Stimulated activated CD4-positive, alpha-beta T cell treated with anti-CD3 and anti-CD28 coated beads, Interleukin-15, amount 100 ng/mL, for 24 hours (primary cell): ENCODE data around the gene GSG1L.

Source experiments
- DNase-seq: peaks from one replicate; pipeline ENCODE4 v3.0.0-alpha.2; 2020

Gene GSG1L

DNA sequence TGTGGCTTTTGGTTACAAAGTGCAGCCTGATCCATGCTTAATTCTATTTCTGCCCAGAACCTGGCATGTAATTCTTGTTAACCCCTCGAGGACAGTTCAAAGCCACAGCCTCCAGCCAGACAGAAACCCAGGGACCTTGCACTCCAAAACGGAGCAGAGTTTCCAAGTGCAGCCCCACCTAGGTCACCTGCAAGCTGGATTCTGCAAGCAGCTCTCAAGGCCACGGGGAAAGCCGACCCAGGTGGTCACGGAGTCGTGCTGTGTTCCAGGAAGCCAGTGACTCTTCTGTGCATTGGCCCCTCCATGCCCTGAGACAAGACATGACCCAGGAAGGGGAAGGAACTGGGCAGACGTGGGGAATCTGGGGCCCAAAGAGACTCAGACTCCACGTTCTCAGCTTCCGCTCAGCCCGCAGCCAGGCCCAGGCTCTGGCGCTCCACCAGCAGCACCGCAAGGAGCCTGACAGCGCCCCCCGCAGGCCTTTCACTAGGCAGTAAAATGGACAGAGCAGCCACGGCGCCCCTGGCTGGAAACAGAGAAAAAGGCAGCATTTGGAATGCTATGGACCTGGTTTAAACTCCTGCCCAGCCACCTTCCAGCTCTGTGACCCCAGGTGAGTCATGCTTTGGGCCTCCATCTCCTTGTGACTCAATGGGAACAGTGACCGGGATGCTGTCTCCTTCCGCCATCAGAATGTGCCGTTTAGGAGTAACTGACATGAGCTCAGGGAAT is 27.3 kb upstream of the GSG1L start:
- DNase-seq: no peak

DNA sequence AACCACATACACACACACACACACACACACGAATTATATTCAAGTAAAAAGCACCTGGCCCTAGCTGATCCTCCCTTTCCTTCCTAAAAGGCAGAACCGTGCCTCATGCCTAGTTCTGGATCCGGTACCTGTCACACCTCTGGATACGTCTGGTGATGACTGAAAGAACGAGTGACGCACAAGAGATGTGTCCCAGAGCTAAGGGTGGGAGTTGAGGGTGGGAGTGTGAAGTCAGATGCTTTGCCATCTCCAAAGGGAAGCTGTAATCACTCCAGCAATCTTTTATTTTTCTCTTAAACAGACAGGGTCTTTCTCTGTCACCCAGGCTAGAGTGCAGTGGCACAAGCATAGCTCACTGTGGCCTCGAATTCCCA is 26.5 kb upstream of the GSG1L start:
- DNase-seq: no peak

DNA sequence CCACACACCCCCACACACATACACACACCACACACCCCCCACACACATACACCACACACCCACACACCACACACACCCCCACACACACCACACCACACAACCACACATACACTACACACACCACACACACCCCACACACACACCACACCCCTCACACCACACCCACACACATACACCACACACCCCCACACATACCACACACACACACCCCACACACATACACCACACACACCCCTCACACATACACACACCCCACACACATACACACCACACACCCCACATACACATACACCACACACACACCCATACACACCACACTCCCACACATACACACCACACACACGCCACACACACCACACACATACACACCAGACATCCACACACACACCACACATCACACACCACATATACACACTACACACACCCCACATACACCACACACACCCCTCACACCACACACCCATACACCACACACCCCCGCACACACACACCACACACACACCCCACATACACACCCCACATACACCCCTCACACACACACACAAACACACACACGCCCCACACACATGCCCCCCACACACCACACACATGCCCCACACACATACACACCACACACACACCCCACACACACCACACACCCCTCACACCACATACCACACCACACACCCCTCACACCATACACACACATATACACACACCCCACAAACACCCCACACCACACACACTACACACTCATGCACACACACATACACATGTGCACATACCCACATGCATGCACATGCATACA is 25.9 kb upstream of the GSG1L start:
- DNase-seq: no peak

DNA sequence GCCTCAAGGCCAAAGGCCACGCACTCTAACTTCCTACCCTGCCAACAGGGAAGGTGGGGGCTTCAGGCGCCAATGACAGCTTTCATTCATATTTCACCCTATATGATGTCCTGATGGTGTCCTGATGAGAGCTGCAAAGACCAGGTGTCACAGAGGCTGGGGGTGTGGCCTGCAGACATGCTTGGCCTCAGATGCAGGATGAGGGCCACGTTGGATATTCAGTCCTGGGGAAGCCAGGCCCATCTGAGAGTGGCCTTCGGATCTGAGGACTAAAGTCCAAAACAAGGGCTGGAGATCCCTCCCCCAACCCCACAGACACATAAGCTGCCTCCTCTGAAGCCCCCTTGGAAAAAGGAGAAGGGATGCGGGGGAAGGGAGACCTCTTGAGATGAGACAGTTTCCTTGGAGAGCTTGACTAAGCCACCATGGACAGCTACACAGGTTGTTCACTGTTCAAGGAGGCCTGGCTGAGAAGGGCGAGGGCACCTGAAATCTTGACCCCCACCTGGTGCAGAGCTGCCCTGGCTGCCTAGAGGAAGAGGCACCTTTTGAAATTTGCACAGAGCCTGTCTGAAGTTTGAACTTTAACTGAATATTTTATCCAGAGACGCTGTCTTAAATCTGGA is 24.3 kb upstream of the GSG1L start:
- no peak for DNase-seq

DNA sequence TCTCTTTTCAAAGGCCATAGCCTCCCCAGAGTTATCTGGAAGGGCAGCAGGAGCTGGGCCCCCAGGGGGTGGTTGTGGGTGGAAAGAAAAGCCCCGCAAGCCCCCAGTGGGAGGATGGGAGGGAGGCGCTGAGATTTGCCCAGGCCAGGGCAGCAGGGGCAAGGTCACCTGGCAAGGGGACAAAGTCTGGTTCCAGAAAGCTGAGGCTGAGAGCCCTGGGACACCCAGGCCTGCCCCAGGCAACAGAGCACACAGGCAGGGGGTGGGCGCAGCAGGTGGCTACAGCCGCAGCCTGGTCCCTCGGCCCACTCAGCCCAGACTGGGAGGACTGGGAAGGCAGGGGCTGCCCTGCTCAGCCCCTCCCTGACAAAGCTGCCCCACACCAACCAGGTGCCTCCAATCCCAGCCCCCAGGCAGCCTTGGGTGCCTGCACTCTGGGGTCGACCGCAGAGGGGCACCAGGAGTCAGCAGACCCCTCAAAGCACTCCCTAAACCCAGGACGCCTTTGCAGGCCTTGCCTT is 23.7 kb upstream of the GSG1L start:
- no peak for DNase-seq

DNA sequence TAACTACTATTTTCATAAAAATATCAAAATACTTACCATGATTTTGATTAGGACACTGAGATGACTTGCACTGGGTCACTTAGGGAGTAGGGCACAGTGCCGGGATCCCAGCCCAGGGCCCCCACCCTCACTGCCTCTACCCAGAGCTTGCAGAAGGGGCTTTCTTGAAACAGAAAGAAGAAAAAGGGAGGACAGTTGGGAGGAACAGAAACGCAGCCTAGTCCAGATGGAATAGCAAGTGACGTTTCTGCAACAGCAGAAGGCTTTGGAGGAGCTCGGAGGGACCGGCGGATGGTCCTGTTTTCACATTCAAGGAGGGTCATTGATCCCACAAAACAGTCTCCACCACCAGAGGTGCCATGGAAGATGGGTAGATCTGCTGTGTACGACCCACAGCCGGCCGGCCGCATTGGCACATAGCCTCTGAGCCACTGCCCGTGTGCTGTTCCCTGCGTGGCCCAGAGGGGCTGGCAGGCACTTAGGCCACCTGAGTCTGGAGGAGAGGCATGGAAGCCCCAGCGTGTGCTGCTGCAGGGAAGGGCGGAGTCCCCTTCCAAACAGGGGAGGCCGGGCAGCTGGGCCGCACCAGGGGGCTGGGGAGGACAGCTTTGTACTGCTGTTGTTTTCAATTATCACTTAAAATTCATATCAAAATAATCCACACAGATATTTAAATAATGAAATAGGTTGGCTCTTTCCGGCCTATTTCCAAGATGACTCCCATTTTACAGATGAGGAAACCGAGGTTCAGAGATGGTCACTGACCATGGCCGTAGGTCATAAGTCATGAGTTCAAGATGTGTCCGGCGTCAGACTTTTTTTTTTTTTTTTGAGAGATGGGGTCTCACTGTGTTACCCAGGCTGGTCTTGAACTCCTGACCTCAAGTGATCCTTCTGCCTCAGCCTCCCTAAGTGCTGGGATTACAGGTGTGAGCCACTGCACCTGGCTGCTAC is 22.9 kb upstream of the GSG1L start:
- no peak for DNase-seq

DNA sequence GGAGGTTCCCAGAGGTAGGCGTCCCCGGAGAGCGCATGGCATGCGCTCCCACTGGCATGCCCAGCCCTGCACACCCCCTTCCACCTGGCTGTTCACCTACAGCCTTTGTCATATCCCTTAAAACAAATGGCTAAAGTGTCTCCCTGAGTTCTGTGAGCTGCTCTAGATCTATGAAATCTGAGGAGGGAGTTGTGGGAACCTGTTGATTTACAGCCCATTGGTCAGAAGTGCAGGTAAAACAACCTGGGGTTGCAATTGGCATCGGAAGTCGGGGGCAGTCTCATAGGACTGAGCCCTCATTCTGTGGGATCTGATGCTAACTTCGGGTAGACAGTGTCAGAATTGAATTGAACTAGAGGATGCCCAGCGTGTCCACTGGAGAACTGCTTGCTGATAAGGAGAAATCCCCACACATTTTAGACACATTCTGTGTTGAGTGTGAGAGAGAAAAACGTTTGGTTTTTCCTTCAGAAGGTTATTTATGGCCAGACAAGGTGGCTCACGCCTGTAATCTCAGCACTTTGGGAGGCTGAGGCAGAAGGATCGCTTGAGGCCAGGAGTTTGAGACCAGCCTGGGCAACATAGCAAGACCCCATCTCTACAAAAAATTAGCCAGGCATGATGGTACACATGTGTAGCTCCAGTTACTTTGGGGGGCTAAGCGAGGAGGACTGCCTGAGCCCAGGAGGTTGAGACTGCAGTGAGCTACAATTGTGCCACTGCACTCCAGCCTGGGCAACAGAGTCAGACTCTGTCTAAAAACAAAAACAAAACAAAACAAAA is 22.1 kb upstream of the GSG1L start:
- DNase-seq: no peak

DNA sequence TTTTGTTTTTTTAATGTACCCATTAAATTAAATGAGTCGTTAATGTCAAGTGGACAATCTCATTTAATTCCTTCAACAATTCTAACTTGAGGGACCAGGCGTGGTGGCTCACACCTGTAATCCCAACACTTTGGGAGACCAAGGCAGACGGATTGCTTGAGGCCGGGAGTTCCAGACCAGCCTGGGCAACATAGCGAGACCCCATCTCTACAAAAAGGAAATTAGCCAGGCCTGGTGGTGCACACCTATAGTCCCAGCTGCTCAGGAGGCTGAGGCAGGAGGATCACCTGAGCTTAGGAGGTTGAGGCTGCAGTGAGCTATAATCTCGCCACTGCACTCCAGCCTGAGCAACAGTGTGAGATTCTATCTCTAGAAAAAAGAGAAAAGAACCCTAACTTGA is 20.7 kb upstream of the GSG1L start:
- DNase-seq: no peak

DNA sequence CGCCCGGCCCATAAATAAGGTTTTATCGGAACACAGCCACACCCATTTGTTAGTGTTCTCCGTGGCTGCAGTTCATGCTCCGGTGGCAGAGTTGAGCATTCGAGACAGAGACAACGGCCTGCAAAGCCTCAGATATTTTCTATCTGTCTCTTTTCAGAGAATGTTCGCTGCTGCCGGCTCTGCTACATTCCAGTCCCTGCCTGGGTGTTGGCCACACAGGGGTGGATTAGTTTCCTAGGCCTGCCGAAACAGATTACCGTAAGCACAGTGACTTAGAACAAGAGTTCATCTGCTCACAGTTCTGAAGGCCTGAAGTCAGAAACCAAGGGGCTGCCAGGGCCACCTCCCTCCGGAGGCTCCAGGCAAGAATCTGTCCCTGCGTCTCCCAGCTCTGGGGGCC is 19.1 kb upstream of the GSG1L start:
- DNase-seq: no peak

DNA sequence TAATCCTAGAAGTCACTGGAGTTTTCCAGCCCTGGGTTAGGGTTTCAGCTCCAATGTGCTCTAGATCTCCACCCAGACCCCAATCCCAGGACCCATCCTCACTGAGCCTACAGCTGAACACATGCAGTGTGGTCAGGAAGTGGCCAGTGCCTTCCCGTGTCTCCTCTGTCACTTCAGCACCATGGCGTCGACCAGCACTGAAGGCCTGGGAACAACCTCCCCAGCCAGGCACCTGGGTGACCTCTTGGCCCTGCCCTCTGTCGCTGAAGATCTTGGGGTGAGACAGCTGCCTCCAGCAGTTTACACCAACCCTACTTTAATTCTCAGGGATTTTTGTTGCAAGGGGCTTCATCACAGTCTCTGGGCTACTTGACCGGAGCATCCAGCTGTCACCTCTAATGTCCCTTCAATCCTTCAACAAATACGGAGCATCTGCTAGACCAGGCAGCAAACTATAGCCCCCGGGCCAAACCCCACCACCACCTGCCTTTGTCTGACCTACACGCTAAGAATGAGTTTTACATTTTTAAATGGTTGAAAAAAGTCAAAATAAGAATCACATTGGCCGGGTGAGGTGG is 18.0 kb upstream of the GSG1L start:
- no peak for DNase-seq

DNA sequence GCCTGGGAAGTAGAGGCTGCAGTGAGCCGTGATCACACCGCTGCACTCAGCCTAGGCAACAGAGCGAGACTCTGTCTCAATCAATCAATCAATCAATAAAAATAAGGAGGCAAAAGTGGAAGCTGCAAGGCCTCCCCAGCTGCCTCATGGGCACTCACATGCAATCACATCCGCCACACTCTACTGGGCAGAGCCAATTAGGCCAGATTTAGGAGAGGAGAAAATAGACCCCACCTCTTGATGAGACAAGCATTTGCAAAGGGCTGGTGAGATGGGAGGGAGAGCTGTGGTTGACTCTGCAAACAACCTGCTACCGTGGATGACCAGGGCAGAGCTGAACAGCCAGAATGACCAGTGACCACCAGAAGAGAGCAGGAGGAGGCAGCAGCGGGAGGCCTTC is 14.7 kb upstream of the GSG1L start:
- DNase-seq: no peak

DNA sequence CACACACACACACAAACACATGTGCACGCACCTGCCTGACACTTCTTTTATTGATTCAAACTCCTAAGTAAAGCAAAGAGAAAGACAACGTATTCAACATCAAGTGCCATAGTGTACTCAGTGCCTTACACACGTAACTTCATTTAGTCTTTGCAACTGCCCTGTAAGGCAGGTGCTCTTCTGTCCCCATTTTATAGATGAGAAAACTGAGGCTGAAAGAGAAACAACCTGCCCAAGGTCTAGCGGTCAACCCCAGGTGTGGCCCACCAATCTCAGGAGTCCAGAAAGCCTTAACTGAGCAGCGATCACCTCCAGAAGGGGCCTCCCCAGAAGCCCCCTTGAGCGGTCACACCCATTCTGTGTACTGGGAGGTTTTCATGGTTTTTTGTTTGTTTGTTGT is 10.3 kb upstream of the GSG1L start:
- DNase-seq: no peak

DNA sequence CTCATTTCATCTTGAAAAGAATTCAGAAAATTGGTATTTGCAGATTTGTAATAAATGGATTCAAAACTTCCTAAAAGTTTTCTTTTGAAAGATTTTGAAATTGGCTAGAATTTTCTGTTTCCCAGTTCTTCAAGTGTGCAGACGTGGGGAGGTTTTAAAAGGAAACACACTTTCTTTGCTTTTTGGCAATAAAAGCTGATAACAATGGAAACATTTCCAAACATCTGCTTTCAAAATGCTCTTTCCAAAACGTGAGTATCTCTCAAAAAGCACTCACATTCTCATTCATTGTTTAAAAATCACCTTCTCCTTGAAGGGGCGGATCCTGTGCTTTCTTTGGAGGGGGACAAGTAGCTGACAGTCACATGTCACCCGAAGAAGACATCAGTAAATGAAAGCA is 8.6 kb upstream of the GSG1L start:
- no peak for DNase-seq

DNA sequence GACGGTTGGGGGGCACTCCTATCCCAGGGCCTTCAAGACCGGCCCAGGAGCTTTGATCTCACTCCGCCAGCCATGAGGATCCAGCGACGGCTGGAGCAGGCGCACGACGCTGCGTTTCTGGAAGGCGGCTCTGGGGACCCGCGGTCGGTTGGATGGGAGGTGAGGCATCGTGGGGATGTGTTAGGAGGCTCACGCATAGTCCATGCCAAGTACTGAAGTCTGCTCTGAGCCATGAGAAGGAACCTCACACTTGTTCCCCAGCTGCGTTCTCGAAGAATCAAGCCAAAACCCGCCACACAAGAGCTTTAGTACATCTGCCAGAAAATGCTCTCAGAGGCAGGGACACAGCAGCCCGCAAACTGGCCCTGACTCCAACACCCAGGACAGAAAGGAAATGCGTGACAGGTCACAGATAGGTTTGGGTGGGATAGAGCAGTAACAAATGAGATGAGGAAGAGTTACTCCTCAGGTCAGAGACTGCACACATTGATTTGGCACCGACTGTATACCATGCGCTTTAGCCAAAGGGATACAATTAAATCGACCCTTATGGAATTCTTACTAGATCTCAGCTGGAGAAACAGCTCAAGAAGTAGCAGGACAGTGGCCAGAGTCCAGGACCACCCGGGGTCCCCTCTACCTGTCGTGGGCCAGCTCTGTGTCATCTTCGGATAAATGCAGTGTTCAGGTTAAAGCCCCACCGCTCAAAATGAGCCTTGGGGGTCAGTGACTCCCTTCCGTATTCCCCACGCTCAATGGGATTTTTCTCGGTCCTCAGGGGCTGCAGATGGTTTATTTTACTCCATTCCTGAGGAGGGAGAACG is 6.7 kb upstream of the GSG1L start:
- DNase-seq: no peak

DNA sequence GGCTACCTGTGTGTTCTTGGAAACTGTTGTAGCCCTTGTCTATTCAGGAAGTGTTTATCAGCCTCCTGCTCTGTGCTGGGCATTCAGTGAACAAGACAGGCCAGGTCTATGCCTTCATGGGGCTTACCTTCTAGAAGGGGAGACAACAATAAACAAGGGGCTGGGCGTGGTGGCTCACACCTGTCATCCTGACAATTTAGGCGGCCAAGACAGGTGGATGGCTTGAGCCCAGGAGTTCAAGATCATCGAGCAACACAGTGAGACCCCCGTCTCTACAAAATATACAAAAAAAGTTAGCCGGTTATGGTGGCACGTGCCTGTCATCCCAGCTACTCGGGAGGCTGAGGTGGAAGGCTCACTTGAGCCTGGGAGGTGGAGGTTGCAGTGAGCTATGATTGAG is 5.5 kb upstream of the GSG1L start:
- no peak for DNase-seq

DNA sequence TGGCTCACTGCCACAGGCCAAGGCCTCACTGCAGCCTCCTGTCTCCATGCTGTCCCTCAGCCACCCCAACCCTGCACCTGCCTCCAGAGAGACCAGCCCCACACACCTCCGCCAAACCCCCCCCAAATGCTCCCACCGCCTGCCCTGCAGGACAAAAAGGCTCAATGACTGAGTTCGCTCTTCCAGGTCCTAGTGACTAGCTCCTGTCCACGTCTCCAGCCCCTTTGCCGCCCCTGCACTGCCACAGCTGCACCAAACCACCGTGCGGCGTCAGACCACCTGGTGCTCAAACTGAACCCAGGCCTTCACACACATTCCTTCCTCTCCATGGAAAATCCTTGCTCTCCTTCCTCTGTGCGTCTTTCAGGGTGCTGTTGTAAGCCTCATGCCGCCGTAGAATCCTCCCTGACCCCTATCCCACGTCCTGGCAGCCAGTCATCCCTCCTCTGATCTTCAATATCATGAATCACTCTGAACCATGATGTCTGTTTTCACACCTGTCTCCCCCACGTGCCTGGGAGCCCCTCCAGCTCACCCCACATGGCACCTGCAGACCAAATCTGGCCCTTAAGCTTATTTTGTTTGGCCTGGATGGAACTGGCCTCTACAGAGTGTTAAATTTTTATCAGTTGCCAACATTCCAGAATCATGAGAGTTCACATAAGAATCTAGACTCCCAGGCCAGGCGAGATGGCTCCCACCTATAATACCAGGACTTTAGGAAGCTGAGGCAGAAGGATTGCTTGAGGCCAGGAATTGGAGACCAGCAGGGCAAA is 4.3 kb upstream of the GSG1L start:
- no peak for DNase-seq

DNA sequence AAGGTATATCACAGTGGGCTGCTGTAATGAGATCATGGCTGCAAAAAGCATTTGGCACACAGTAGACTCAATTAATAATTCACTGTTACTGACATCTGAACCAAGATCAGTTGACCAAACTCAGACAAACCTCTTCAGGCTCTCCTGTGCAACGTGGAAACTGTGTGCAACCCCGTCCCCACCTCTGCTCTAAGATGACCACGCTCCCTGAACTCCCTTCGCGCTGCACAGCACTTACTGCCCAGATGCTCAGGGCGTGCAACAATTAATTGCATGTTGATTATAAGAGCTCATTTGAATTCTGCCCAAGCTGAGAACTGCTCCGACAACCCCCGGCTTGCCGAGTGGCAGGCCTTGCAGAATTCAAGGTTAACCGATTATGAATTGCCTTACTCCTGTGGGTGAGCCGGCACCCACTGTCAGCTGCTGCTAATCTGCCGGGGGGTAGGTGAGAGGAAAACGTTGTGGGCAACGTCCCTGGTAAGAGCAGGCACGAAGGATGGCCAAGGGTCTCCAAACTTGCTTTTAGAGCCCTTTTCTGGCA is 1.3 kb upstream of the GSG1L start:
- no peak for DNase-seq

DNA sequence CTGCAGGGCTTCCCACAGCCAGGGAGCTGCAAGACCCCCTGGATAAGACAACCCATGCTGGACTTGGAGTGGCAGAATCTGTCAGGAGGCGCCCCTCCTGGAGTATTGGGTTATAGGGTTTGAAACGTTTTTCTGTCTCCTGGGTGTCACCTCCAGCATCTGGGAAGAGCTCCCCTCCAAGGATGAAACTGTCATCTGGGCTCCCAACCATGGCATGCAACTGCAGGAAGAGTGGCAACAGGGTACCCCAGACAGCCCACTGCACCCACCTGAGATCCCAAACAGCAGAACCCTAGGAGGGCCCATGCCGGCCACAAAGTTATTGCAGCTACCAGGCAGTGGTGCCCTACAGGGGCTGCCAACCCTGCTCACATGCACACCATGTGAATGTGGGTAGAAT is 636 bp upstream of the GSG1L start:
- no peak for DNase-seq

DNA sequence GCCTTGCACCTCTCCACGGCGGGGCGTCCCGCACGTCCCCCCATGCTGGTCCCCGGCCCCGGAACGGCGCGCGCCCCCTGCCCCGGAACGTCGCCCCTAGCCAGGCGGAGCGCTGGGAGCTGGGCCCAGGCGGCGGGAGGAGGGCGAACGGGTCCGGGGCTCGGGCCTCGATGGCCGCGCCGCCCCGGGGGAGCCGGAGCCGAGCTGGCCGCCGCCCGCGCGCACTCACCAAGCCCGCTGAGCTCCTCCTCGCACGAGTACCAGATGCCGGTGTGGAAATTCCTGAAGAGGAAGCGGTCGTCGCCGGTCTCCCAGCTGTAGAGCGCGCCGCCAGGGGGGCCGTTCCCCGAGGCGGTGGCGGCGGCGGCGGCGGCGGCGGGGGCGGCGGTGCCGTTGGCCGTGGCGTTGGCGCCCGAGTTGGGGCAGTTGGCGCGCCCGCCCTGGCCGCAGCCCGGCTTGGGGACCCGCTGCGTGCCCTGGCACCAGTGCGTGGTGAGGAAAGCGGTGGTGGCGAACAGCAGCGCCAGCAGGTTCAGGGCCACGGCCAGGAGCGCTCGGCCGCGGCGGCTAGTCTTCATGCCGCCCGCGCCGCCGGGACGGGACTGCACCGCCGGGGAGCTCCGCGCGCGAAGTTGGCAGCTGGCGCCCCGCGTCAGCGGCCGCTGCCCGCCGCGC is 530 bp downstream of the GSG1L start:
- DNase-seq: peak; percentile 31
